ENCODE data around the gene MYO7B.
"Not testable (repeated sequence)": the region's sequence is repeated elsewhere in the genome, so short reads cannot be mapped to it uniquely, and the experiment has no call there.

The MYO7B gene

GRCh38 chr2:127536707-127537541, 1.4 kb downstream of the MYO7B start:
- Histone ChIP-seq H3K4me2 (no peak overlapping the region), H3K27me3 (no peaks in the 10 kb centered on the region), H3K4me1 (0 out of 20 replicates have a peak, but pooled peaks cover 0 to 3% (median 0%) of the 10 kb centered on the region in 10 experiments), H3K9ac (no peak overlapping the region), H3K36me3 (no peaks in the 10 kb centered on the region), H3K9me3 (replicated peaks in 1 of 11) (no peaks in the 10 kb centered on the region), H3K4me3 (no peak overlapping the region), H3K27ac (no peak overlapping the region), H4K20me1 (no peaks in the 10 kb centered on the region)
- TF ChIP-seq Cebpa-rat (IDR thresholded peaks at IDR 0.05): no peak

- no peak overlapping the region for H3K27ac ChIP-seq
- H3K4me2 ChIP-seq: no peak overlapping the region
- H3K4me1 ChIP-seq: no peaks in the 10 kb centered on the region
- H3K4me3 ChIP-seq: no peak overlapping the region
- H3K9me3 ChIP-seq (replicated peaks in 1 of 11): no peaks in the 10 kb centered on the region
- no peak for TF ChIP-seq Cebpa-rat (IDR thresholded peaks at IDR 0.05)
- H3K36me3 ChIP-seq: no peaks in the 10 kb centered on the region
- H3K27me3 ChIP-seq: no peaks in the 10 kb centered on the region
- H4K20me1 ChIP-seq: no peaks in the 10 kb centered on the region
- no peak overlapping the region for H3K9ac ChIP-seq
Measured at GRCh38 chr2:127537644-127538043, 2.2 kb downstream of the MYO7B start.

GRCh38 chr2:127541809-127542208, 6.3 kb downstream of the MYO7B start:
- no peak overlapping the region for H3K9ac ChIP-seq
- no peaks in the 10 kb centered on the region for H3K4me1 ChIP-seq
- H3K4me2 ChIP-seq: no peak overlapping the region
- no peak overlapping the region for H3K4me3 ChIP-seq
- H3K36me3 ChIP-seq: no peaks in the 10 kb centered on the region
- peaks cover 0 to 7% (median 0%) of the 10 kb centered on the region in 11 experiments; a peak in 4 of 22 replicates for H3K9me3 ChIP-seq (replicated peaks in 1 of 11)
- H3K27ac ChIP-seq: no peak overlapping the region
- TF ChIP-seq Cebpa-rat (IDR thresholded peaks at IDR 0.05): no peak
- no peaks in the 10 kb centered on the region for H4K20me1 ChIP-seq
- H3K27me3 ChIP-seq: no peaks in the 10 kb centered on the region

- H3K9ac ChIP-seq: no peak overlapping the region
- TF ChIP-seq Cebpa-rat (IDR thresholded peaks at IDR 0.05): no peak
- H3K4me1 ChIP-seq: no peaks in the 10 kb centered on the region
- H4K20me1 ChIP-seq: no peaks in the 10 kb centered on the region
- no peaks in the 10 kb centered on the region for H3K27me3 ChIP-seq
- peaks cover 0 to 7% (median 0%) of the 10 kb centered on the region in 11 experiments; a peak in 4 of 22 replicates for H3K9me3 ChIP-seq (replicated peaks in 1 of 11)
- H3K4me2 ChIP-seq: no peak overlapping the region
- no peak overlapping the region for H3K4me3 ChIP-seq
- H3K36me3 ChIP-seq: no peaks in the 10 kb centered on the region
- no peak overlapping the region for H3K27ac ChIP-seq
Measured at GRCh38 chr2:127542231-127542630, 6.7 kb downstream of the MYO7B start.

GRCh38 chr2:127543013-127543501, 7.6 kb downstream of the MYO7B start:
- not testable (repeated sequence) for H4K20me1 ChIP-seq; H3K9ac ChIP-seq; H3K4me3 ChIP-seq; H3K9me3 ChIP-seq (replicated peaks in 1 of 11); H3K27me3 ChIP-seq; H3K4me2 ChIP-seq; H3K36me3 ChIP-seq; H3K27ac ChIP-seq; H3K4me1 ChIP-seq

- no peaks in the 10 kb centered on the region for H4K20me1 ChIP-seq
- TF ChIP-seq Cebpa-rat (IDR thresholded peaks at IDR 0.05): no peak
- no peak overlapping the region for H3K4me2 ChIP-seq
- H3K27me3 ChIP-seq: no peaks in the 10 kb centered on the region
- no peak overlapping the region for H3K9ac ChIP-seq
- H3K4me3 ChIP-seq: no peak overlapping the region
- H3K27ac ChIP-seq: no peak overlapping the region
- peaks cover 0 to 7% (median 0%) of the 10 kb centered on the region in 11 experiments; a peak in 4 of 22 replicates for H3K9me3 ChIP-seq (replicated peaks in 1 of 11)
- H3K36me3 ChIP-seq: no peaks in the 10 kb centered on the region
- no peaks in the 10 kb centered on the region for H3K4me1 ChIP-seq
Measured at GRCh38 chr2:127545189-127545588, 9.7 kb downstream of the MYO7B start.

GRCh38 chr2:127545796-127546195, 10.3 kb downstream of the MYO7B start:
- H4K20me1 ChIP-seq: no peaks in the 10 kb centered on the region
- H3K4me3 ChIP-seq: no peak overlapping the region
- H3K4me1 ChIP-seq: no peaks in the 10 kb centered on the region
- peaks cover 0 to 7% (median 0%) of the 10 kb centered on the region in 11 experiments; a peak in 4 of 22 replicates for H3K9me3 ChIP-seq (replicated peaks in 1 of 11)
- no peak overlapping the region for H3K4me2 ChIP-seq
- no peak overlapping the region for H3K9ac ChIP-seq
- H3K36me3 ChIP-seq: no peaks in the 10 kb centered on the region
- no peaks in the 10 kb centered on the region for H3K27me3 ChIP-seq
- TF ChIP-seq Cebpa-rat (IDR thresholded peaks at IDR 0.05): no peak
- no peak overlapping the region for H3K27ac ChIP-seq

GRCh38 chr2:127546797-127547196, 11.3 kb downstream of the MYO7B start:
- Histone ChIP-seq H3K9me3 (replicated peaks in 1 of 11) (peaks cover 0 to 7% (median 0%) of the 10 kb centered on the region in 11 experiments; a peak in 4 of 22 replicates), H3K4me1 (no peaks in the 10 kb centered on the region), H3K9ac (no peak overlapping the region), H3K4me3 (no peak overlapping the region), H4K20me1 (no peaks in the 10 kb centered on the region), H3K27ac (no peak overlapping the region), H3K27me3 (no peaks in the 10 kb centered on the region), H3K36me3 (no peaks in the 10 kb centered on the region), H3K4me2 (no peak overlapping the region)
- no peak for TF ChIP-seq Cebpa-rat (IDR thresholded peaks at IDR 0.05)

- H3K4me3 ChIP-seq: no peak overlapping the region
- no peak for TF ChIP-seq Cebpa-rat (IDR thresholded peaks at IDR 0.05)
- no peaks in the 10 kb centered on the region for H3K4me1 ChIP-seq
- no peaks in the 10 kb centered on the region for H3K27me3 ChIP-seq
- peaks cover 0 to 7% (median 2%) of the 10 kb centered on the region in 11 experiments; a peak in 6 of 22 replicates for H3K9me3 ChIP-seq (replicated peaks in 1 of 11)
- H3K4me2 ChIP-seq: no peak overlapping the region
- H3K9ac ChIP-seq: no peak overlapping the region
- H3K27ac ChIP-seq: no peak overlapping the region
- H4K20me1 ChIP-seq: no peaks in the 10 kb centered on the region
- H3K36me3 ChIP-seq: no peaks in the 10 kb centered on the region
Measured at GRCh38 chr2:127551221-127551930, 15.9 kb downstream of the MYO7B start.
